ENCODE data around the gene MMP24.
"Not testable (repeated sequence)": the region's sequence is repeated elsewhere in the genome, so short reads cannot be mapped to it uniquely, and the experiment has no call there.

MMP24 gene

GRCh38 chr20:35307666-35308653 is 81.5 kb downstream of the MMP24 start:
- no peak for DNase-seq
- Histone ChIP-seq H3K9me3 (ENCODE audit: control insufficient read depth, low read length) (no peaks in the 10 kb centered on the region), H3K36me3 (ENCODE audit: control insufficient read depth, insufficient read depth, low read length) (no peaks in the 10 kb centered on the region), H3K4me3 (ENCODE audit: insufficient read depth, low read depth, low read length, poor library complexity, severe bottlenecking) (no peak overlapping the region), H3K27me3 (replicated peaks; ENCODE audit: control insufficient read depth, insufficient read depth, low read length, poor library complexity, severe bottlenecking) (no peaks in the 10 kb centered on the region), H3K4me1 (ENCODE audit: control insufficient read depth, insufficient read depth, low read length, poor library complexity, severe bottlenecking) (no peaks in the 10 kb centered on the region), H3K27ac (ENCODE audit: insufficient read depth, low read length, poor library complexity, severe bottlenecking) (no peak overlapping the region)

GRCh38 chr20:35311409-35311808 is 84.9 kb downstream of the MMP24 start:
- no peak overlapping the region for H3K4me3 ChIP-seq (ENCODE audit: insufficient read depth, low read depth, low read length, poor library complexity, severe bottlenecking)
- no peaks in the 10 kb centered on the region for H3K4me1 ChIP-seq (ENCODE audit: control insufficient read depth, insufficient read depth, low read length, poor library complexity, severe bottlenecking)
- DNase-seq = no peak
- no peaks in the 10 kb centered on the region for H3K27me3 ChIP-seq (replicated peaks; ENCODE audit: control insufficient read depth, insufficient read depth, low read length, poor library complexity, severe bottlenecking)
- H3K27ac ChIP-seq (ENCODE audit: insufficient read depth, low read length, poor library complexity, severe bottlenecking) = no peak overlapping the region
- H3K36me3 ChIP-seq (ENCODE audit: control insufficient read depth, insufficient read depth, low read length) = no peaks in the 10 kb centered on the region
- H3K9me3 ChIP-seq (ENCODE audit: control insufficient read depth, low read length) = no peaks in the 10 kb centered on the region

- Histone ChIP-seq H3K27ac (ENCODE audit: insufficient read depth, low read length, poor library complexity, severe bottlenecking) (no peak overlapping the region), H3K4me1 (ENCODE audit: control insufficient read depth, insufficient read depth, low read length, poor library complexity, severe bottlenecking) (no peaks in the 10 kb centered on the region), H3K4me3 (ENCODE audit: insufficient read depth, low read depth, low read length, poor library complexity, severe bottlenecking) (no peak overlapping the region), H3K9me3 (ENCODE audit: control insufficient read depth, low read length) (no peaks in the 10 kb centered on the region), H3K27me3 (replicated peaks; ENCODE audit: control insufficient read depth, insufficient read depth, low read length, poor library complexity, severe bottlenecking) (no peaks in the 10 kb centered on the region), H3K36me3 (ENCODE audit: control insufficient read depth, insufficient read depth, low read length) (no peaks in the 10 kb centered on the region)
- no peak for DNase-seq
Measured at GRCh38 chr20:35311822-35312221, 85.3 kb downstream of the MMP24 start.

GRCh38 chr20:35312318-35312717 is 85.8 kb downstream of the MMP24 start:
- H3K27ac ChIP-seq (ENCODE audit: insufficient read depth, low read length, poor library complexity, severe bottlenecking) = no peak overlapping the region

GRCh38 chr20:35314816-35315631 is 88.5 kb downstream of the MMP24 start:
- Histone ChIP-seq H3K9me3 (ENCODE audit: control insufficient read depth, low read length) (no peaks in the 10 kb centered on the region), H3K4me3 (ENCODE audit: insufficient read depth, low read depth, low read length, poor library complexity, severe bottlenecking) (no peak overlapping the region), H3K36me3 (ENCODE audit: control insufficient read depth, insufficient read depth, low read length) (no peaks in the 10 kb centered on the region), H3K4me1 (ENCODE audit: control insufficient read depth, insufficient read depth, low read length, poor library complexity, severe bottlenecking) (no peaks in the 10 kb centered on the region), H3K27ac (ENCODE audit: insufficient read depth, low read length, poor library complexity, severe bottlenecking) (no peak overlapping the region), H3K27me3 (replicated peaks; ENCODE audit: control insufficient read depth, insufficient read depth, low read length, poor library complexity, severe bottlenecking) (no peaks in the 10 kb centered on the region)
- no peak for DNase-seq

More at GRCh38 chr20:35312318-35312717, 85.8 kb downstream of the MMP24 start:
- no peak overlapping the region for H3K4me3 ChIP-seq (ENCODE audit: insufficient read depth, low read depth, low read length, poor library complexity, severe bottlenecking)
- H3K36me3 ChIP-seq (ENCODE audit: control insufficient read depth, insufficient read depth, low read length) = no peaks in the 10 kb centered on the region
- H3K4me1 ChIP-seq (ENCODE audit: control insufficient read depth, insufficient read depth, low read length, poor library complexity, severe bottlenecking) = no peaks in the 10 kb centered on the region
- no peaks in the 10 kb centered on the region for H3K9me3 ChIP-seq (ENCODE audit: control insufficient read depth, low read length)
- no peak for DNase-seq
- H3K27me3 ChIP-seq (replicated peaks; ENCODE audit: control insufficient read depth, insufficient read depth, low read length, poor library complexity, severe bottlenecking) = no peaks in the 10 kb centered on the region

GRCh38 chr20:35315632-35316020 is 89.1 kb downstream of the MMP24 start:
- H3K4me3 ChIP-seq (ENCODE audit: insufficient read depth, low read depth, low read length, poor library complexity, severe bottlenecking); DNase-seq; H3K27ac ChIP-seq (ENCODE audit: insufficient read depth, low read length, poor library complexity, severe bottlenecking); H3K36me3 ChIP-seq (ENCODE audit: control insufficient read depth, insufficient read depth, low read length); H3K27me3 ChIP-seq (replicated peaks; ENCODE audit: control insufficient read depth, insufficient read depth, low read length, poor library complexity, severe bottlenecking); H3K9me3 ChIP-seq (ENCODE audit: control insufficient read depth, low read length); H3K4me1 ChIP-seq (ENCODE audit: control insufficient read depth, insufficient read depth, low read length, poor library complexity, severe bottlenecking): not testable (repeated sequence)

GRCh38 chr20:35316086-35316485 is 89.6 kb downstream of the MMP24 start:
- no peak overlapping the region for H3K27ac ChIP-seq (ENCODE audit: insufficient read depth, low read length, poor library complexity, severe bottlenecking)
- H3K4me3 ChIP-seq (ENCODE audit: insufficient read depth, low read depth, low read length, poor library complexity, severe bottlenecking) = no peak overlapping the region
- H3K36me3 ChIP-seq (ENCODE audit: control insufficient read depth, insufficient read depth, low read length) = no peaks in the 10 kb centered on the region
- no peaks in the 10 kb centered on the region for H3K27me3 ChIP-seq (replicated peaks; ENCODE audit: control insufficient read depth, insufficient read depth, low read length, poor library complexity, severe bottlenecking)
- H3K9me3 ChIP-seq (ENCODE audit: control insufficient read depth, low read length) = no peaks in the 10 kb centered on the region
- DNase-seq = no peak
- H3K4me1 ChIP-seq (ENCODE audit: control insufficient read depth, insufficient read depth, low read length, poor library complexity, severe bottlenecking) = no peaks in the 10 kb centered on the region

GRCh38 chr20:35317416-35318210 is 91.1 kb downstream of the MMP24 start:
- DNase-seq = no peak
- no peaks in the 10 kb centered on the region for H3K27me3 ChIP-seq (replicated peaks; ENCODE audit: control insufficient read depth, insufficient read depth, low read length, poor library complexity, severe bottlenecking)
- H3K4me1 ChIP-seq (ENCODE audit: control insufficient read depth, insufficient read depth, low read length, poor library complexity, severe bottlenecking) = no peaks in the 10 kb centered on the region
- no peak overlapping the region for H3K4me3 ChIP-seq (ENCODE audit: insufficient read depth, low read depth, low read length, poor library complexity, severe bottlenecking)
- no peaks in the 10 kb centered on the region for H3K9me3 ChIP-seq (ENCODE audit: control insufficient read depth, low read length)
- H3K27ac ChIP-seq (ENCODE audit: insufficient read depth, low read length, poor library complexity, severe bottlenecking) = no peak overlapping the region
- no peaks in the 10 kb centered on the region for H3K36me3 ChIP-seq (ENCODE audit: control insufficient read depth, insufficient read depth, low read length)

GRCh38 chr20:35318502-35319157 is 92.1 kb downstream of the MMP24 start:
- DNase-seq = no peak
- H3K4me1 ChIP-seq (ENCODE audit: control insufficient read depth, insufficient read depth, low read length, poor library complexity, severe bottlenecking) = no peaks in the 10 kb centered on the region
- H3K36me3 ChIP-seq (ENCODE audit: control insufficient read depth, insufficient read depth, low read length) = no peaks in the 10 kb centered on the region
- H3K27ac ChIP-seq (ENCODE audit: insufficient read depth, low read length, poor library complexity, severe bottlenecking) = no peak overlapping the region
- no peak overlapping the region for H3K4me3 ChIP-seq (ENCODE audit: insufficient read depth, low read depth, low read length, poor library complexity, severe bottlenecking)
- no peaks in the 10 kb centered on the region for H3K27me3 ChIP-seq (replicated peaks; ENCODE audit: control insufficient read depth, insufficient read depth, low read length, poor library complexity, severe bottlenecking)
- H3K9me3 ChIP-seq (ENCODE audit: control insufficient read depth, low read length) = no peaks in the 10 kb centered on the region

Measured in effector memory CD4-positive, alpha-beta T cell (primary cell).